ENCODE measurements around the gene TBCD.
A peak's percentile ranks its signal among the peaks of the same experiment; 100 is the strongest.
"Not testable (repeated sequence)": the region's sequence is repeated elsewhere in the genome, so short reads cannot be mapped to it uniquely, and the experiment has no call there.

TBCD gene

DNA sequence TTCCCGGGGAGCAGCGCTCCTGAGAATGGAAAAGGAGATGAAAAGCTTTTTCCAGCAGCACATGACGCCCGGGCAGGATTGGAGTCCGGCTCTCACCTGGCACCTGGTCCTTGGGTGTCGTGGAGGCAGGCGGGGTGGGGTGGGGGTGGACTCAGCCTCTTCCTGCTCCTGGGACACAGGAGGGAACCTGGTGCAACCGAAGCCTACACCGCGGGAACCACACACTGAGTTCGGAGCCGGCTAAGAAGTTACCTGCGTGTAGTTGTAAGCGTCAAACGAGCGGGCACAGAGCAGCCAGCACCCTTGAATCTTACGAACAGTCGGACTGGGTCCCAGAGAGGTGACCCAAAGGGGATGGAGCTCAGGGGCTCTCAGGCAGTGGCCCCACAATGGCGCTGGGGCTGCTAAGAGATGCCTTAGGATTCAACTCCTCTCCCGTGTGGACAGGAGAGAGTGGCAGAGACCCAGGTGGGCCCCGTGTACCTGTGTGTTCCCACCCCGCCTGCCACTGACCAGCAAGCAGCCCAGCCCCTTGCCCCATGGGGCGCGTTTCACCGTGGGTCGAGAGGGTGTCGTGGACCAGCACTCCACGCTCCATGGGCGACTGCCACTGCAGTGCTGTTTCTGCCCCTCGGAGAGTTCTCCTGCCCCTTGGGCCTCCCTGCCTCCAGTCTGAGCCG is 221.7 kb downstream of the TBCD start:
- DNase-seq (ENCODE audit: low spot score in 2 of 2) (peak in 1 of 2 donors; percentile 46), ATAC-seq (no peak)
- Mint-ChIP-seq H3K36me3 (no peaks in the 10 kb centered on the region), H3K4me3 (no peak overlapping the region), H3K27ac (no peak overlapping the region), H3K9me3 (no peaks in the 10 kb centered on the region), H3K4me1 (peaks cover 11% of the 10 kb centered on the region)

DNA sequence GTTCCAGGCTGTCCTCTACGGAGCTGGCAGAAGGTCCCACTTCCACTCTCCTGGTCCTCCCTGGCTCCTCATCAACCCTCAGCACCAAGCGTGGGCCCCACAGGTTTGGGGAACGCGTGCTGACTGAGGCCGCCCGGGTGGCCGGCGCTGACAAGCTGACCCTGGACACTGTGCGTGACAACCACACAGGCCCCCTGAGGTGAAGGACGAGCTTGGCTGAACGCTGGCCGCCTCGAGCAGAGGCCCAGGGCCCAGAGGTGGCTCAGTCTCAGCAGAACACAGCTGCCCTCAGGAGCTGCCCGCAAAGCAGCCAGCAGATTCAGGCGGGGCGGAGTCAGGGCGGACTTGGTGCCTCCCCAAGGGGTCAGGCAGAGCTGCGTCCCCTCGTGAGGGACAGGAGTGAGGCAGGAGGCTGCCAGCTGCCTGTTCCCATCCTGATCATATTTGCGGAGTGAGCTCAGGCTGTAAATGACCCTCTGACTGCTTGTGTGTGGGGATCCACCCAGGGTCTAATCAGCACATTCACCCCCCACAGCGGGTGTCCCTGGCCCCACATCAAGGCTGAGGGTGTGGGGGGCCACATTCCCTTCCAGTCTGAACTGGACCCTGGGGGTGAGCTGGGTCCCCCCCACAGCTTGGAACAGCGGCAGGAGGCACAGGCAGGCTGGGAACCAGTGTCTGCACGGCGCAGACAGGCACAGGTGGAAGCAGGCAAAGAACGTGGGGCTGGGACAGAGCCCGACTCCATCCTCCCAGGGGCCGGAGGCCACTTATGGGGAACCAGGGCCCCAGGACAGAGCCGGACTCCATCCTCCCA is 222.5 kb downstream of the TBCD start:
- no peak for ATAC-seq
- Mint-ChIP-seq H3K9me3 (no peaks in the 10 kb centered on the region), H3K27ac (no peak overlapping the region), H3K4me3 (no peak overlapping the region), H3K36me3 (no peaks in the 10 kb centered on the region), H3K4me1 (peaks cover 18% of the 10 kb centered on the region)
- DNase-seq (ENCODE audit: low spot score in 2 of 2): peak in 1 of 2 donors; percentile 46

DNA sequence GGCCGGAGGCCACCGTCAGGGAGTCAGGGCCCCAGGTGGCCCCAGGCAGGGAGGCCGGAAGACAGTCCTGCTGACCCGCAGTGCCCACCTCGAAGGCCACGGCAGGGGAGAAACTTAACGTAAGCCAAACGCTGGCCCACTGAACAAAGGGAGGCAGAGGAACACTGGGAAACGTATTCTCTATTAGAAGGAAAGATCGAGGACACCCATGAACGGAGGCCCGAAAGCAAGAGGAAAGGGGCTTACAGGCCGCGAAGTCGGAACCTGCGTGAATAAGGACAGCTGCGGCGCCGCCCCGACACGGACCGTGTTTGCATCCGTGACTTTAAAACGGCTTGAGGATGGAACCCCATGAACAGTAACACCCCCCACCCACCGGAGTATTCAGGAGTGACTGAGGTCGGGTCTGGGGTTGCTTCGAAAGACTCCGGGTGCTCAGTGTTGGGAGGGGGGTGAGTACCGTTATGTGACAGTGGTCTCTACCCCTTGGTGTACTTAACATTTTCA is 225.2 kb downstream of the TBCD start:
- Mint-ChIP-seq H3K36me3 (no peaks in the 10 kb centered on the region), H3K4me1 (peaks cover 22% of the 10 kb centered on the region), H3K4me3 (no peak overlapping the region), H3K9me3 (no peaks in the 10 kb centered on the region), H3K27ac (no peak overlapping the region)
- ATAC-seq (no peak), DNase-seq (ENCODE audit: low spot score in 2 of 2) (no peak)

DNA sequence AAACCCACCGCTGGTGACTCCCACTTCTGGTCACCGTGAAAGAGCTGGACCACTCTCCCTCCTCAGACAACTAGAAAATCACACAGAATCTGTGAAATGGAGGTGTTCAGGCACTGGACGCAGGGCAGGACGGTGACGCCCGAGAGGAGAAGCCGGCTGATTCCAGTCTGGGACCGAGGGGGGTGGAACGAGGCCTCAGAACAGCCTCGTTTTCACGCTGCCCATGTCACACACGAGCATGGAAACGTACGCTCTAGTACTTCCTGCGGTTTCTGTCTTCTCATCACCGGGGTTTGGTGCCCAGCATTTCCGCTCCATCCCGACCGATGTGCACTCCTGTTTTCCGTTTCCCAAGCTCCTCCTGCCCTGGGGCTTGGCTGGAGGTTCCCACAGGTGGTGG is 225.7 kb downstream of the TBCD start:
- H3K27ac Mint-ChIP-seq: no peak overlapping the region
- DNase-seq (ENCODE audit: low spot score in 2 of 2) (peak in 1 of 2 donors; percentile 46), ATAC-seq (no peak)
- H3K36me3 Mint-ChIP-seq: no peaks in the 10 kb centered on the region
- H3K9me3 Mint-ChIP-seq: no peaks in the 10 kb centered on the region
- no peak overlapping the region for H3K4me3 Mint-ChIP-seq
- H3K4me1 Mint-ChIP-seq: peaks cover 22% of the 10 kb centered on the region

DNA sequence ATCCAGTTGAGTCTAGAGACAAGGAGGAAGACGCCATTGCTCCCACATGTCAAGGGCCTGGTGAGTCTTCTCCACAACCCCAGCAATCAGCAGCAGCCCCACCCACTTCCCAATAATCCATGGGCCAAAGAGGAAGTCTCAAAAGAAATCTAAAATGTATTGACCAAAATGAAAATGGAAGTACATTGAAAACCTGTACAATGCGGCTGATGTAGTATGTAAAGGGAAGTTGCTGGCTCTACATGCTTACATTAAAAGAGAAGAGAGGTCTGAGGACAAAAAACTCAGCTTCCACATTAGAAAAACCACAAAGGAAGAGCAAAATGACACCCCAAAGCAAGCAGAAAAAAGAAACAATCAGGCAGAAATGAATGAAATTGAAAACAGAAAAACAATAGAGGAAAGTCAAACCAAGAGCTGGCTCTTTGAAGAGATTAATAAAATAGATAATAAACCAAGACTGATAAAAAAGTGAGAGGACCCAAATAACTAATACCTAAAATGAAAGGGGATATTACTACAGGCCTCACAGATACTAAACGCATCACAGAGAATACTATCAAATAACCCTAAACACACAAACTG is 227.0 kb downstream of the TBCD start:
- peak in 1 of 2 donors; percentile 54 for DNase-seq (ENCODE audit: low spot score in 2 of 2)
- no peaks in the 10 kb centered on the region for H3K9me3 Mint-ChIP-seq
- H3K4me1 Mint-ChIP-seq: peaks cover 21% of the 10 kb centered on the region
- peak overlapping the region; percentile 40 for H3K4me3 Mint-ChIP-seq
- peak; percentile 81 for ATAC-seq
- H3K36me3 Mint-ChIP-seq: peaks cover 1% of the 10 kb centered on the region
- H3K27ac Mint-ChIP-seq: peak overlapping the region; percentile 29

DNA sequence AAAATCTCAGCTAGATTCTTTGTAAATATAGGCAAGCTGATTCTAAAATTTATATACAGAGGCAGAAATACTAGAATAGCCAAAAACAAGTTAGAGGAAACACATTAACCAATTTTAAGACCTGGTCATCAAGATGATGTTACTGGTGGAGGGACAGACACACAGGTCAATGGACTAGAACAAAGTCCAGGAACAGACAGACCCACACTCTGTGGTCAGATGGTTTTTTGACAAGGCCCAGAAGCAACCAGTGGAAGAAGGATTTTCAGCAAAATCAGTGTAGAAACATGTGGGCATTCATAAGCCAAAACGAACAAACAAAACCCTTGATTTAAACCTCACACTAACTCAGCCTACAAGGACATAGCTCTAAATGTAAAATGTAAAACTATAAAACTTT is 227.9 kb downstream of the TBCD start:
- no peaks in the 10 kb centered on the region for H3K9me3 Mint-ChIP-seq
- no peak overlapping the region for H3K27ac Mint-ChIP-seq
- DNase-seq (ENCODE audit: low spot score in 2 of 2) (peak in 1 of 2 donors; percentile 18), ATAC-seq (no peak)
- H3K4me3 Mint-ChIP-seq: no peak overlapping the region
- H3K36me3 Mint-ChIP-seq: peaks cover 7% of the 10 kb centered on the region
- peaks cover 28% of the 10 kb centered on the region for H3K4me1 Mint-ChIP-seq

DNA sequence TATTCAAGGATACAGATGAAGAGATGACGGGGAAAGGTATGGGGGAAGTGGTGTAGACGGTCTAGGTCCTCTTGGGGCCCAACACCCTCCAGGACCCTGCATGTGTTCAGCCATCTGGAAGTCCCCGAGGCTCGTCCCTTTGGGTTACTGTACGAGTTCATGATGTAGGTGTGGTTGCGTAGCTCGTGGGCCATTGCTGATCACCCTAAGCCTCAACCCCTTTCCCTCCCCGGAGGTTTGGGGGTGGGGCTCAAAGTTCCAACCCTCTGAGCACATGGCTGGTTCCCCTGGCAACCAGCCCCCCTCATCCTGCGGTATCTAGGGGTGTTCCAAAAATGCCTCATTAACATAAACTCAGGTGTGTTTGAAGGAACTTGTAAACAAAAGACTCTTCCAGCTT is 228.8 kb downstream of the TBCD start:
- no peak overlapping the region for H3K27ac Mint-ChIP-seq
- peaks cover 33% of the 10 kb centered on the region for H3K4me1 Mint-ChIP-seq
- ATAC-seq (no peak), DNase-seq (ENCODE audit: low spot score in 2 of 2) (peak in 1 of 2 donors; percentile 23)
- H3K9me3 Mint-ChIP-seq: no peaks in the 10 kb centered on the region
- H3K36me3 Mint-ChIP-seq: peaks cover 12% of the 10 kb centered on the region
- no peak overlapping the region for H3K4me3 Mint-ChIP-seq

DNA sequence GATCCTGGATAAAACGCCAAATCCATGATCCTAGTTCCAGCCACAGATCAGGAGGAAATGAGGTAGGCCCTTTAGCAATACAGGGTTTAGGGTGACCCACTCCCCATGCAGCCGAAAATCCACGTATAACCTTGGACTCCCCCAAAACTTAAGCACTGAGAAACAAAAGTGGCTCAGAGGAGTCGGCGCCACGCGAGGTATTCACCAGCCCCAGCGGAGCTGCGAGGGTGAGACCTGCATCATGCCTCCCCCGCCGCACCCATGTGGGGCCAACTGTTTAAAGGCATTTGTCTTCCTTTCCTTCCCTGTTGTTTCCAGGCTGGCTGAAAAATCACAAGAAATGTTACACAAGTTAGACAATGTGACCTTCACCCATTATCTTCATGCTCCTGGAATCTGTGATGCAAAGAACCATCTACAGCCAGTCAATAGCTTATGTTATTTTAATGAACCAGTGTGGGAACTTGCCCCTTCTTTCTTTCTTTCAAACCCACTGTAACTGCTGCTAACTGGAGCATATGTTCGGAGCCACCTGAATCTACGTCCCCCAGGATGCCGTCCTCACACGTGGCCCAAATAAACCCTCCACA is 229.4 kb downstream of the TBCD start:
- Mint-ChIP-seq H3K36me3 (peaks cover 12% of the 10 kb centered on the region), H3K4me1 (peaks cover 39% of the 10 kb centered on the region), H3K4me3 (no peak overlapping the region), H3K9me3 (no peaks in the 10 kb centered on the region), H3K27ac (no peak overlapping the region)
- DNase-seq (ENCODE audit: low spot score in 2 of 2) (no peak), ATAC-seq (no peak)

DNA sequence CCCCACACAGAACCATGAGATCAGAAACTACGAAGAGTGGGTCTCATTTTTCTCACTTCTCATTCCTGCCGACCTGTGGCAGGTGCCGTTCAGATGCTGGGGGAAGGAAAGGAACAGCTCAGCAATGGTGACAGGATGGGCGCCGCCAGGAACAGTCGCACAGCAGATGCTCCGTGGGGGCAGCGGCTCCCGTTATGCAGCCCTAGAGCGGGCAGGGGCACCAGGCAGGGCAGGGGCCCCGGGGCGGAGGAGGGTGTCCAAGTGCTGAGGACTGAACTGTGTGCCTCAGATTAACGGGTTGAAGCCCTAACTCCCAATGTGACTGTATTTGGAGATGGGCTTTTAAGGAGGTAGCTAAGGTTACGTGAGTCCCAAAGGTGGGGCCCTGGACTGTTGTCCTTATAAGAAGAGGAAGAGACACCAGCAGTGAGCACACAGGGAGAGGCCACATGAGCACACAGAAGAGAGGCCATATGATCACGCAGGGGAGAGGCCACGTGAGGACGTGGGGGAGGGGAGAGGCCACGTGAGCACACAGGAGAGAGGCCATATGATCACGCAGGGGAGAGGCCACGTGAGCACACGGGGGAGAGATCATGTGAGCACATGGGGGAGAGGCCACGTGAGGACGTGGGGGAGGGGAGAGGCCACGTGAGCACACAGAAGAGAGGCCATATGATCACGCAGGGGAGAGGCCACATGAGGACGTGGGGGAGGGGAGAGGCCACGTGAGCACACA is 231.8 kb downstream of the TBCD start:
- ATAC-seq (no peak), DNase-seq (ENCODE audit: low spot score in 2 of 2) (peak in 1 of 2 donors; percentile 34)
- peaks cover 12% of the 10 kb centered on the region for H3K36me3 Mint-ChIP-seq
- H3K9me3 Mint-ChIP-seq: no peaks in the 10 kb centered on the region
- peaks cover 54% of the 10 kb centered on the region for H3K4me1 Mint-ChIP-seq
- peak overlapping the region; percentile 71 for H3K27ac Mint-ChIP-seq
- no peak overlapping the region for H3K4me3 Mint-ChIP-seq

DNA sequence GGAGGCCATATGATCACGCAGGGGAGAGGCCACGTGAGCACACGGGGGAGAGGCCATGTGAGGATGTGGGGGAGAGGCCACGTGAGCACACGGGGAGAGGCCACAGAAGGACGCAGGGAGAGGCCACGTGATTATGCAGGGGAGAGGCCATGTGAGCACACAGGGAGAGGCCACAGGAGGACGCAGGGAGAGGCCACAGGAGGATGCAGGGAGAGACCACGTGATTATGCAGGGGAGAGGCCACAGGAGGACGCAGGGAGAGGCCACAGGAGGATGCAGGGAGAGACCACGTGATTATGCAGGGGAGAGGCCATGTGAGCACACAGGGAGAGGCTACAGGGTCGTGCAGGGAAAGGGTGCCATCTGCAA is 232.4 kb downstream of the TBCD start:
- H3K4me1 Mint-ChIP-seq: peaks cover 48% of the 10 kb centered on the region
- H3K36me3 Mint-ChIP-seq: peaks cover 12% of the 10 kb centered on the region

DNA sequence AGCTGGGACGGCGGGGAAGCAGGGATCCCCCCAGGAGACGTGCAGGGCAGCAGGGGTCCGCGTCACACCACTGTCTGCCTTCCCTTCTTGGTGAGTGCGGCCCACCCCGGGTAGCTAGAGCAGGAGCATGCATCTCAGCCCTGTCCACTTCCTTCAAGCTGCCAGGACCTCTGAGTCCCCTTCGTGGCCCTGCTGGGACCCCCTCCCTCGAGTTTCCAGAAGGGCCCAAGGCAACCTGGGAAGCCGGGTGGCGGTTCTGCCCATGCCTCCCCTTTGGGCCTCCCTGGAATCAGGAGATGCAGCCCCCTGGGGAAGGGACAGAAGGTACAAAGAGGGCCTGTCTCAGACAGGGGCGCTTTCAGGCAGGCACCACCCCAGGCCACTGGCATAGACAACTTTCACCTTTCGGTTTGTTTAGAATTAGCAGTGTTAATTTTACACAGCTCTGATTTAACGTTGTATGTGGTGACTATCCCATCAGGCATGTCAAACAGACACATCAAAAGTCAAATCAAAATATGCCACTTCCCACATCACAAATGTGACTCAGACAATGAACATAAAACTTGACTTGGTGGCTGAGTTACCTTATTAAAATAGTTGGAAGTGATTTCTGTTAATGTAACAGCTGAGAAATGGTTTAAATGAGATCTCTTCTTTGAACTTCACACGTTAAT is 233.0 kb downstream of the TBCD start:
- peak overlapping the region; percentile 63 for H3K4me3 Mint-ChIP-seq
- DNase-seq (ENCODE audit: low spot score in 2 of 2) (peak in 1 of 2 donors; percentile 47), ATAC-seq (no peak)
- H3K9me3 Mint-ChIP-seq: no peaks in the 10 kb centered on the region
- H3K36me3 Mint-ChIP-seq: peaks cover 12% of the 10 kb centered on the region
- H3K4me1 Mint-ChIP-seq: peaks cover 43% of the 10 kb centered on the region
- H3K27ac Mint-ChIP-seq: no peak overlapping the region

More for the DNA sequence above, 232.4 kb downstream of the TBCD start:
- H3K27ac Mint-ChIP-seq: peak overlapping the region; percentile 71
- peak in 1 of 2 donors; percentile 7 for DNase-seq (ENCODE audit: low spot score in 2 of 2)
- H3K4me3 Mint-ChIP-seq, H3K9me3 Mint-ChIP-seq, ATAC-seq: not testable (repeated sequence)

DNA sequence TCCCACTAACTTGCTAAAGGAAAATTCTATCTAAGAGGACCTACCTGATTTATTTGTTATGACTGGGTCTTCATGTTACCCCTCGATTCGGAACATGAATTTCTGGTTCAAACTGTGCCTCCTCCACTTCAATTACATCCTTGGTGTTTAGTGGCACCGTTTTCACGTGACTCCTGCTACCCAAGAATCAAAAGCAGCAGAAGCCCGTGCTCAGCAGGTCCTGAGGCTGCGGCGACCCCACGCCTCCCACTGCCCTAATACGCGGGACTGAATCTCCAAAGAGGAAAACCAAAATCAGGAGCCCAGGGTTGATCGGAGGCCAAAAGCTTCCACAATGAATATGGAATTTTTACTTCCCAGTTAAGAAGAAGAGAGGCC is 233.6 kb downstream of the TBCD start:
- peaks cover 12% of the 10 kb centered on the region for H3K36me3 Mint-ChIP-seq
- peaks cover 43% of the 10 kb centered on the region for H3K4me1 Mint-ChIP-seq
- DNase-seq (ENCODE audit: low spot score in 2 of 2) (peak in 1 of 2 donors; percentile 42), ATAC-seq (no peak)
- no peak overlapping the region for H3K27ac Mint-ChIP-seq
- H3K9me3 Mint-ChIP-seq: no peaks in the 10 kb centered on the region
- H3K4me3 Mint-ChIP-seq: peak overlapping the region; percentile 63

DNA sequence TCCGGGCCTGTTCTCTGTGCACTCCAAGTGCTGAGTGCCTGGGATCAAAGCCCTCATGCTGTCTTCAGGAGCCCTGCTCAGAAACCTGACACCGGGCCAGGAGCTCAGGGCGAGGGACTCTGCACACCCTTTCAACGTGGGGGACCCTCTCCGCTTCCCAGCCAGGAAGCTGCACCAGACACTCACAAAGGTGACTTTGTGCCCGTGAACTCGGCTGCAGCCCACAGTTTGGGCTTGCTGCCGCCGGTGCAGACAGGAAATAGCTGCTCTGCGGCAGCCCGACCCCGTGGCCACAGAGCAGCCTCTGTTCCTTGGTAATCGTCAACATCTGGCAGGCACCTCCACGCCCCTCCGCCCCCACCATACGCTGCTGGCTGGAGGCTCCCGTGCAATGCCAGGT is 234.1 kb downstream of the TBCD start:
- Mint-ChIP-seq H3K9me3 (no peaks in the 10 kb centered on the region), H3K27ac (peak overlapping the region; percentile 67), H3K36me3 (peaks cover 12% of the 10 kb centered on the region), H3K4me3 (peak overlapping the region; percentile 63), H3K4me1 (peaks cover 43% of the 10 kb centered on the region)
- ATAC-seq (peak; percentile 97), DNase-seq (ENCODE audit: low spot score in 2 of 2) (peak; percentile 29 to 67)

DNA sequence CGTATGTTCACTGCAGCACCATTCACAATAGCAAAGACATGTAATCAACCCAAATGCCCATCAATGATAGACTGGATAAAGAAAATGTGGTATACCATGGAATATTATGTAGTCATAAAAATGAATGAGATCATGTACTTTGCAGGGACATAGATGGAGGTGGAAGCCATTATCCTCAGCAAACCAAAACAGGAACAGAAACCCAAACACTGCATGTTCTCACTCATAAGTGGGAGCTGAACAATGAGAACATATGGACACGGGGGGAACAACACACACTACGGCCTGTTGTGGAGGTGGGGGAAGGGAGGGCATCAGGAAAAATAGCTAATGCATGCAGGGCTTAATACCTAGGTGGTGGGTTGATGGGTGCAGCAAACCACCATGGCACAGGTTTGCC is 237.2 kb downstream of the TBCD start:
- H3K36me3 Mint-ChIP-seq: not testable (repeated sequence)

More for the DNA sequence above, 237.2 kb downstream of the TBCD start:
- H3K27ac Mint-ChIP-seq, H3K4me3 Mint-ChIP-seq, ATAC-seq, H3K9me3 Mint-ChIP-seq: not testable (repeated sequence)
- peaks cover 37% of the 10 kb centered on the region for H3K4me1 Mint-ChIP-seq
- DNase-seq (ENCODE audit: low spot score in 2 of 2): peak in 1 of 2 donors; percentile 15
